IPS-18c (cell line): ENCODE measurements around the gene OR10G4.
"Not testable (repeated sequence)": the region's sequence is repeated elsewhere in the genome, so short reads cannot be mapped to it uniquely, and the experiment has no call there.

Source experiments
- H3K4me3 ChIP-seq: 2 replicates; pipeline ENCODE4 v1.7.0; 2013; ENCODE audit warnings: low read depth, mild to moderate bottlenecking, low read length, moderate library complexity; ENCODE audit not compliant: insufficient read depth
- H3K9me3 ChIP-seq: one replicate; pipeline ENCODE4 v1.6.1; 2013; ENCODE audit warnings: mild to moderate bottlenecking, low read length, moderate library complexity; ENCODE audit not compliant: control insufficient read depth, insufficient read depth

OR10G4 gene, protein sequence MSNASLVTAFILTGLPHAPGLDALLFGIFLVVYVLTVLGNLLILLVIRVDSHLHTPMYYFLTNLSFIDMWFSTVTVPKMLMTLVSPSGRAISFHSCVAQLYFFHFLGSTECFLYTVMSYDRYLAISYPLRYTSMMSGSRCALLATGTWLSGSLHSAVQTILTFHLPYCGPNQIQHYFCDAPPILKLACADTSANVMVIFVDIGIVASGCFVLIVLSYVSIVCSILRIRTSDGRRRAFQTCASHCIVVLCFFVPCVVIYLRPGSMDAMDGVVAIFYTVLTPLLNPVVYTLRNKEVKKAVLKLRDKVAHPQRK

DNA sequence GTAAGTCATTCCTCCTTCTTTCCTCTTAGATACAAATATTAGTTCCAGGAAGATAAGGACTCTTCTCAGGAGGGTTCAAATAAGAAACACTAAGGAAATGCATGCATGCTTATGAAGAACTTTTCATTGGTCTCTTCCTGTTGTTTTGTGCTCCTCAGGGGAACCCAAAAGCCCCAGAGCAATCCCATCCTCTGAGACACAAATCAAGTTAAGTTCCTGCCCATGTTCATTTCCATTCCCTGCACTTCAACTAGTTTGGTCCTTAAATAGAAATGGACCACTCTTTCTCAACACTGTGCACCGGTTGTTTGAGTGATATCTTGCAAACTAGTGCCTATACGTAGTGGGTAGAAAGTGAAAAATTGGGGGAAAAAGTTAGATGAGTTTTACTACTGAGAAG is at the start of gene OR10G4:
Gene OR10G4, plus strand, starts transcription at position 301 of the 400 bp plus-strand sequence. CDS start 2,578 bp downstream, outside the sequence.
- H3K9me3 ChIP-seq: no peaks in the 10 kb centered on the region
- H3K4me3 ChIP-seq: no peak within 1 kb of the TSS

DNA sequence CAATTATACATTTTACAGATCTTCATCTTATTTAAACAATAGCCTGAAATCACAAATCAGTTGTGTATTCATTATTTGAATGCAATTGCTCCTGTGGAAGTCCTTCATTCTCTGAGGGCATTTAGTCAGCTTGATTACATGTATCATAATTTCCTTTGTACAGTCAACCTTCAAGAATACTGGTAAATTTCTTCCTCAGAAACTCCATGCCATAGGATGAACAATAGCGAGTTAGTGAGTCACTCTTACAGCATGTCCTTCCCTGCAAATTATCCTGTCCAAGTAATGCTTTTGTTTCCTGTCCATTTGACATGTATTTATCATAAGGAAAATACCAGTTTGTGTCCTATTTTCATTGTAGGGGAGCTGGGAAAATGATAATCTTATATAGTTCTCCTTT is 39.0 kb upstream of the OR10G4 start:
- H3K4me3 ChIP-seq: no peak overlapping the region
- no peaks in the 10 kb centered on the region for H3K9me3 ChIP-seq

- Histone ChIP-seq H3K9me3 (no peaks in the 10 kb centered on the region), H3K4me3 (no peak overlapping the region)
Measured at GRCh38 chr11:123976770-123977560, 35.8 kb upstream of the OR10G4 start.

DNA sequence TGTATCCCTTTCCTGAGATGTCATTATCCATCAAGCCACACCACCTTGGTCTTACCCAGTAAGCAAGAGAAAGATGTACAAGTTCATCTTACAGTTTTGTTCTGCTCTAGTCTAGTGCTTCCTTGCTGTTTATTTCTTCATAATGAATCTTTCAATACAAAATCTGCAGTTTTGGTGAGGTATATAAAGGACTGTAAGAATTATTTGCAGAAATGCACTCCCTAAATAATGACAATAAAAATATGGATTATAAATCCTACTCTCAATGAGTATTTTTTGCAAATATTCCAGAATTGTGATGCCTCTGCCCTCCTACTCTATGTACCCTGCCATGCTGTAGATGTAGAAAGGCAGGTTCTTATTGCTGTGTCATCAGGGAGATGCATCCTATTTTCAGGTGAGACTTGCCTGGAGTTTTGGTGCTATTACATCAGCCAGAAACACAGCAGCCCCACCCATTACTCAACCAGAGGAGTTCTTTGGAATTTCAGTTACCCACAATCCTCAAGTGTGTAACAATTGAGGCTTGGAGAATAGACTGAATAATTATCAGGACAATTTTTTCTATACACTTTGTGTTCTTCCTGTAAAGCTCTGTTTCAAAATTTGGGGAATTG is 35.0 kb upstream of the OR10G4 start, which contains the start of gene OR10S1:
Gene OR10S1, minus strand, starts transcription at position 51 of the 617 bp plus-strand sequence. CDS start 117 bp downstream, outside the sequence.
- Histone ChIP-seq H3K4me3 (no peak within 1 kb of the TSS), H3K9me3 (no peaks in the 10 kb centered on the region)

DNA sequence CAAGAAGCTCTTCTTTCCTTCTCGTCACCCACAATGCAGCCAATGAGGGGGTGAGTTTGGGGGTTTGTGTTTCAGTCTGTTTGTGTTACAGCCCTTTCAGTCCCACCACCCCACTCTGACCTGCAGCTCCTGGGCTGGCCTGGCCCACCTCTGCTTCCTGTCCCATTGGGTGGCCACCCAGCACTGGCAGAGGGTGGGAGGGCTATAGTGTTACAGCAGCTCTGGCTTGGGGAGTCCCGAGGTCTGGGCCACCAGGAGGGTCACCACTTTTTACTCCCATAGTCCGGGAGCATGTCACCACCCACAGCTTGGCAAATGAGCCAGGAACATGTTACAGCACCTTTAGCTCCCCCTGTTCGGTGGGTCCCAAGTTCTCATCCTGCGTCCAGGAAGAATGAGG is 33.5 kb upstream of the OR10G4 start:
- H3K9me3 ChIP-seq: no peaks in the 10 kb centered on the region

DNA sequence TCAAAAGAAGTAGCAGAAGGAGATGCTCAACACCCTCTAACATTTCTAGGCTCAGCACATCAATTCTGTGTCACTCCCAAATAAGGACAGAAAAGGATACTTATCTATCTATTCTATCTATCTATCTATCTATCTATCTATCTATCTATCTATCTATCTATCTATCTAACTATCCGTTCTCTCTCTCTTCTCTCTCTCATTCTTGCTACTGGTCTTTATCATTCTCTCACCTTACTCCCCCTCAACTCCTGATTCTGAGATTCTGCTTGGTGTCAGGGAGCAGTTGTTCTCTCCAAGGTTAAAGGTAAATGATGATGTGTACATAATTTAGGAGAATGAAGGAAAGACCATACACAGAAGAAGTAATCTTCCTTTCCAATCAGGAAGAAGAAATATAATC is 17.7 kb upstream of the OR10G4 start, which contains the start of gene OR10G6:
Gene OR10G6, minus strand, starts transcription at position 43 of the 400 bp plus-strand sequence. Its CDS starts 0 bp downstream, at position 43.
- Histone ChIP-seq H3K9me3 (no peaks in the 10 kb centered on the region), H3K4me3 (no peak within 1 kb of the TSS)

More for the DNA sequence above, 33.5 kb upstream of the OR10G4 start:
- no peak overlapping the region for H3K4me3 ChIP-seq

- H3K9me3 ChIP-seq, H3K4me3 ChIP-seq: not testable (repeated sequence)
Measured at GRCh38 chr11:124015837-124016236, 3.0 kb downstream of the OR10G4 start.

DNA sequence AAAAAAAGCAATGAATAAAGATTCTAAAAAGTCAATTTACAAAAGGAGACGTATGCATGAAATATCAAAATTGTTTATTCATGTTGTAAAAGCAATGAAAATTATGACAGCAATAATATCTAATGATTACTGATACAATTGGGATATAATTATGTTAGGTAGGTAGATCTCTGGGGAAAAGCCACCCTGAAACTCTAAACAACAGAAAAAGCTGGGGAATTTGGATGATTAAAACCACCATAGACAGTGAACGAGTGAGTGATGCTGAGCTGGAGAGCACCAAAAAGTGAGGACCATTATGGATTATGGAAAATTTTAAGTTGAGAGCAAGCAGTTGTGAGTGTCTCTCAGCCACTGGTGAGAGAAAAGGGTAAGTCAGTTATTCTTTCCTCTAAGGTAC is 13.7 kb downstream of the OR10G4 start, which contains the start of gene OR10G8:
Gene OR10G8, plus strand, starts transcription at position 301 of the 400 bp plus-strand sequence. CDS start 2,825 bp downstream, outside the sequence.
- Histone ChIP-seq H3K9me3 (no peaks in the 10 kb centered on the region), H3K4me3 (no peak within 1 kb of the TSS)

DNA sequence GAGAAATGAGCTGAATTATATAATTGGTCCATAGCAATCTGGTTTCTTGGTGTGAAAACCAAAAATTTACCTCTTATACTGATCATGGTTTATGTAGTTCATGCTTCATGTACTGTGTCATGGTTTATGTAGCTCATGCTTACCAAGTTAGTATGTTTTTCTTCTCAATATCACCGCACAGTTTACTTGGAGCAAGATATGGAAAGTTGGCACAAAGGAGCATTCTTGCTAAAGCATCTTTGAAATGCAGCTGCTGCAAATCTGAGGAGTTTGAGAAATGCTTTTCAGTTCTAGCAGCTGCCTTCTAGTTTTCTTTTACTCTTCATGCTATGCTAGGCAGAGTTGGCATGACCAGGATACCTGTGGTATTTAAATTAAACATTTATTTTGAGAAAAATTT is 23.9 kb downstream of the OR10G4 start:
- Histone ChIP-seq H3K4me3 (no peak overlapping the region), H3K9me3 (no peaks in the 10 kb centered on the region)

- Histone ChIP-seq H3K9me3 (no peaks in the 10 kb centered on the region), H3K4me3 (no peak overlapping the region)
Measured at GRCh38 chr11:124039557-124039956, 26.8 kb downstream of the OR10G4 start.

- Histone ChIP-seq H3K9me3 (no peaks in the 10 kb centered on the region), H3K4me3 (no peak within 1 kb of the TSS)
Measured at GRCh38 chr11:124041254-124041653, 28.5 kb downstream of the OR10G4 start, which contains the start of gene OR10G7. Gene OR10G7, minus strand, starts transcription at chr11:124041325. Its CDS starts 2,324 bp downstream, at chr11:124039001.

DNA sequence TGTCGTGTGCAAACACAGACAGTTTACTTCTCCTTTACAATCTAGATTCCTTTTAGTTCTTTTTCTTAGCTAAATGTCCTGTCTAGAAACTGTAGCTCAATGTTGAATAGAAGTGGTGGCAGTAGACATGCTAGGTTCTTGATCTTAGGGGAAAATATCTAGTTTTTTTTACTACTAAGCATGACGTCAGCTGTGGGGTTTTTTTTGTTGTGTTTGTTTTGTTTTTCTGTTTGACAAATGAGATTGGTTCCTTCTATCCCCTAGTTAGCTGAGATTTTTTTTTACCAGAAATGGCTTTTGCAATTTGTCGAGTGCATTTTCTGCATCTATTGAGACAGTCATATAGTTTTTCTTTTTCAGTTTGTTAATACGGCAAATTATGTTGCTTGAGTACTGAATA is 30.6 kb downstream of the OR10G4 start:
- Histone ChIP-seq H3K4me3 (no peak overlapping the region), H3K9me3 (no peaks in the 10 kb centered on the region)

- H3K4me3 ChIP-seq: no peak overlapping the region
Measured at GRCh38 chr11:124050748-124051147, 38.0 kb downstream of the OR10G4 start.

GRCh38 chr11:124052966-124053365 is 40.2 kb downstream of the OR10G4 start:
- Histone ChIP-seq H3K9me3 (peaks cover 3% of the 10 kb centered on the region), H3K4me3 (no peak overlapping the region)

More at GRCh38 chr11:124050748-124051147, 38.0 kb downstream of the OR10G4 start:
- H3K9me3 ChIP-seq: peaks cover 3% of the 10 kb centered on the region
